ENCODE measurements around the gene HABP4. TPM values are rescaled to one million over a fixed set of nuclear protein-coding genes. Genes with fewer than 3 reads are reported as not detected.

The HABP4 gene, protein sequence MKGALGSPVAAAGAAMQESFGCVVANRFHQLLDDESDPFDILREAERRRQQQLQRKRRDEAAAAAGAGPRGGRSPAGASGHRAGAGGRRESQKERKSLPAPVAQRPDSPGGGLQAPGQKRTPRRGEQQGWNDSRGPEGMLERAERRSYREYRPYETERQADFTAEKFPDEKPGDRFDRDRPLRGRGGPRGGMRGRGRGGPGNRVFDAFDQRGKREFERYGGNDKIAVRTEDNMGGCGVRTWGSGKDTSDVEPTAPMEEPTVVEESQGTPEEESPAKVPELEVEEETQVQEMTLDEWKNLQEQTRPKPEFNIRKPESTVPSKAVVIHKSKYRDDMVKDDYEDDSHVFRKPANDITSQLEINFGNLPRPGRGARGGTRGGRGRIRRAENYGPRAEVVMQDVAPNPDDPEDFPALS
- total RNA-seq (2021) (11.3 and 11.6 TPM in 2 replicates), Bru-seq, nascent RNA (percentile 58 among the genes with signal in this experiment), BruChase-seq, experiment 1, labeled RNA remaining after a 2-hour chase (percentile 63 among the genes with signal in this experiment), BruChase-seq, experiment 2, labeled RNA remaining after a 6-hour chase (percentile 62 among the genes with signal in this experiment)
- long read RNA-seq, transcript HABP4-201 (8 exons, 2,615 nt), result major isoform, 65 of 78 reads
- long read RNA-seq, partial matches to known transcripts, result 3 of 78 reads
- long read RNA-seq, other reads (novel, unspliced or antisense), result 10 of 78 reads

DNA sequence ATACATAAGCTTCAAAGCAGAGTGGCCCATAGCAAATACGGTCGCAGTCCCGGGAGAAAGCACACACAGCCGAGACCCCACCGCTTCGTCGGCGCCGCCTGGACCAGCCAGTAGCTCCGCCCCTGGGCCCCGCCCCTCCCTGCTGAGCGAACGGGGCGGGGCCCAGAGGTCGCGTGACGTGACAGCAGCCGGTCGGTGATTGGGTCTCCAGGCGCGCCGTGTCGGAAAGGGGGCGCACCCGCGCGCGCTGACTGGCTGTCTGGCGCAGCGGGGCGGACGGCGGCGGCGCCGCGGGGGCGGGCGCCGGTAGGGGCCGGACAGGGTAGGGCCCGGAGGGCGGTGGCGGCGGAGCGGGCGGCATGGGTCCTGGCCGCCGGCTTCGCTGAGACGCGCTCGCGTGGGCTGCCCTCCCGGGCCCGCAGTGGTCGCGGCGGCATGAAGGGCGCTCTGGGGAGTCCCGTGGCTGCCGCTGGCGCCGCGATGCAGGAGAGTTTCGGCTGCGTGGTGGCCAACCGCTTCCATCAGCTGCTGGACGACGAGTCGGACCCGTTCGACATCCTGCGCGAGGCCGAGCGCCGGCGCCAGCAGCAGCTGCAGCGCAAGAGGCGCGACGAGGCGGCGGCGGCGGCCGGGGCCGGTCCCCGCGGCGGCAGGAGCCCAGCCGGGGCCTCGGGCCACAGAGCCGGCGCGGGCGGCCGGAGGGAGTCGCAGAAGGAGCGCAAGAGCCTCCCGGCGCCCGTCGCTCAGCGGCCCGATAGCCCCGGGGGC, at the start of gene HABP4:
HABP4 (plus strand) TSS at position 325 of the 768 bp plus-strand sequence; CDS start at position 436, 111 bp downstream.
- peak within 1 kb of the TSS; percentile 75 for H3K4me3 ChIP-seq (ENCODE audit: low read depth, low read length, poor library complexity, severe bottlenecking)
- no peaks in the 10 kb centered on the region for H3K27me3 ChIP-seq (replicated peaks; ENCODE audit: insufficient read depth, low read depth, low read length, poor library complexity)
- DNase-seq (ENCODE audit: low spot score), result peak; percentile 96
- H3K27ac ChIP-seq (ENCODE audit: low read depth, low read length, poor library complexity, severe bottlenecking), result peak within 1 kb of the TSS; percentile 51
- POLR2A ChIA-PET (ENCODE audit: low non-redundant PET), result interaction anchor here (0.6 kb wide), 1 partner anchor 89 kb away, joined by 3 read pairs; no protein-coding TSS in a partner anchor
- peaks cover 12% of the 10 kb centered on the region for H3K4me1 ChIP-seq (ENCODE audit: insufficient read depth, low read length, poor library complexity, severe bottlenecking)
- no peaks in the 10 kb centered on the region for H3K36me3 ChIP-seq (ENCODE audit: insufficient read depth, low read length, poor library complexity, severe bottlenecking)
- intact Hi-C loops (cut with micrococcal nuclease; ENCODE audit: unreplicated experiment), result loop anchor here (5.0 kb wide), 1 partner anchor 202 kb away; no protein-coding TSS in a partner anchor
- TF ChIP-seq, protein P1, sequence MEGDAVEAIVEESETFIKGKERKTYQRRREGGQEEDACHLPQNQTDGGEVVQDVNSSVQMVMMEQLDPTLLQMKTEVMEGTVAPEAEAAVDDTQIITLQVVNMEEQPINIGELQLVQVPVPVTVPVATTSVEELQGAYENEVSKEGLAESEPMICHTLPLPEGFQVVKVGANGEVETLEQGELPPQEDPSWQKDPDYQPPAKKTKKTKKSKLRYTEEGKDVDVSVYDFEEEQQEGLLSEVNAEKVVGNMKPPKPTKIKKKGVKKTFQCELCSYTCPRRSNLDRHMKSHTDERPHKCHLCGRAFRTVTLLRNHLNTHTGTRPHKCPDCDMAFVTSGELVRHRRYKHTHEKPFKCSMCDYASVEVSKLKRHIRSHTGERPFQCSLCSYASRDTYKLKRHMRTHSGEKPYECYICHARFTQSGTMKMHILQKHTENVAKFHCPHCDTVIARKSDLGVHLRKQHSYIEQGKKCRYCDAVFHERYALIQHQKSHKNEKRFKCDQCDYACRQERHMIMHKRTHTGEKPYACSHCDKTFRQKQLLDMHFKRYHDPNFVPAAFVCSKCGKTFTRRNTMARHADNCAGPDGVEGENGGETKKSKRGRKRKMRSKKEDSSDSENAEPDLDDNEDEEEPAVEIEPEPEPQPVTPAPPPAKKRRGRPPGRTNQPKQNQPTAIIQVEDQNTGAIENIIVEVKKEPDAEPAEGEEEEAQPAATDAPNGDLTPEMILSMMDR (conservative IDR thresholded peaks at IDR 0.05; ENCODE audit: low read depth, low read length), result no peak
- no peak for TF ChIP-seq EZH2 (IDR thresholded peaks at IDR 0.05; ENCODE audit: borderline replicate concordance, low read depth, low read length, poor library complexity, severe bottlenecking)
- no peaks in the 10 kb centered on the region for H3K9me3 ChIP-seq (ENCODE audit: low read depth, low read length, poor library complexity, severe bottlenecking)
- BruUV-seq (replicated peaks), result no TSS peak
- CTCF ChIA-PET, result interaction anchor here (1.1 kb wide), 1 partner anchor 8 kb away, joined by 7 read pairs; no protein-coding TSS in a partner anchor

DNA sequence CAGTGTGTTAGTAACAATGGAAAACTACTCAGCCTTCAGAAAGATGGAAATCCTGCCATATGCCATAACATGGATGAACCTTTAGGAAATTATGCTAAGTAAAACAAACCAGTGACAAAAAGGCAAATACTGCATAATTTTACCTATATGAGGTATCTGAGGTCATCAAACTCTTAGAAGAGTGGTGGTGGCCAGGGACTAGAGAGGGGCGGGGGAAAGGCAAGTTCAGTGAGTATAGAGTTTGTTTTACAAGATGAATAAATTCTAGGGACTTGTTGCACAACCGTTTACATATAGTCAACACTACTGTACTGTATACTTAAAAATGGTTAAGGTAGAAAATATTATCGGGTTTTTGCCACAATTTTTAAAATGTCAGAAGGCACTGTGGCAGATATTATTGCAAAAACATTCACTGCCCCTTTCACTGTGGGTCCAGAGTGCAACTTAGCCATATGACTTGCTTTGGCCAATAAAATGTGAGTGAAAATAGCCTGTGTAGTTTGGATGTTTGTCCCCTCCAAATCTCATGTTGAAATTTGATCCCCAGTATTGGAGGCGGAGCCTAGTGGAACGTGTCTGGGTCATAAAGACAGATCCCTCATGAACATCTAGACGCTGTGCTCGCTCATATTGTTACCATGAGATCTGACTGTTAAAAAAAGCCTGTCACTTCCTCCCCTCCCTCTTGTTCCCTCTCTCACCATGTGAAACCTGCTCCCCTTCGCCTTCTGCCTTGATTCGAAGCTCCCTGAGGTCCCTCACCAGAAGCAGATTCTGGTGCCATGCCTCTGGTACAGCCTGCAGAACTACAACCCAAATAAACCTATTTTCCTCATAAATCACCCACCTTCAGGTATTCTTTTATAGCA, 41.3 kb upstream of the HABP4 start:
- Histone ChIP-seq H3K4me1 (ENCODE audit: insufficient read depth, low read length, poor library complexity, severe bottlenecking) (peaks cover 4% of the 10 kb centered on the region), H3K9me3 (ENCODE audit: low read depth, low read length, poor library complexity, severe bottlenecking) (no peaks in the 10 kb centered on the region), H3K4me3 (ENCODE audit: low read depth, low read length, poor library complexity, severe bottlenecking) (no peak overlapping the region), H3K36me3 (ENCODE audit: insufficient read depth, low read length, poor library complexity, severe bottlenecking) (peaks cover 9% of the 10 kb centered on the region), H3K27ac (ENCODE audit: low read depth, low read length, poor library complexity, severe bottlenecking) (no peak overlapping the region), H3K27me3 (replicated peaks; ENCODE audit: insufficient read depth, low read depth, low read length, poor library complexity) (no peaks in the 10 kb centered on the region)
- peak; percentile 37 for DNase-seq (ENCODE audit: low spot score)
- ChIA-PET CTCF (no interaction called here), POLR2A (ENCODE audit: low non-redundant PET) (no interaction called here)
- no peak for TF ChIP-seq EZH2 (IDR thresholded peaks at IDR 0.05; ENCODE audit: borderline replicate concordance, low read depth, low read length, poor library complexity, severe bottlenecking)
- TF ChIP-seq, protein P1 (conservative IDR thresholded peaks at IDR 0.05; ENCODE audit: low read depth, low read length), result no peak
- BruUV-seq (replicated peaks), result no TSS peak
- intact Hi-C loops (cut with micrococcal nuclease; ENCODE audit: unreplicated experiment), result no loop called here
